Gastrocnemius medialis (tissue), 4 donors: ENCODE data around the gene LSM14A.

Experiments
- POLR2A ChIP-seq, 2 donors: fragments of 450-650 bp; IDR thresholded peaks; one replicate each; pipeline ENCODE4 v1.6.1; 2017; ENCODE audit warnings: antibody characterized with exemption in 2 of 2, mild to moderate bottlenecking in 2 of 2, moderate library complexity in 2 of 2
- TF ChIP-seq, protein P1 (sequence below), 5 experiments: fragments of 450-650 bp in 3 of 5; fragments of 200-600 bp in 2 of 5; sonication (generic) in 2 of 5; IDR thresholded peaks in 4 of 5; conservative IDR thresholded peaks in 1 of 5; 1 replicate in 4 of 5; 2 replicates in 1 of 5; pipeline ENCODE4 v1.5.1; 2016 to 2019; ENCODE audit warnings: antibody characterized with exemption in 5 of 5, mild to moderate bottlenecking in 3 of 5, moderate library complexity in 3 of 5

DNA sequence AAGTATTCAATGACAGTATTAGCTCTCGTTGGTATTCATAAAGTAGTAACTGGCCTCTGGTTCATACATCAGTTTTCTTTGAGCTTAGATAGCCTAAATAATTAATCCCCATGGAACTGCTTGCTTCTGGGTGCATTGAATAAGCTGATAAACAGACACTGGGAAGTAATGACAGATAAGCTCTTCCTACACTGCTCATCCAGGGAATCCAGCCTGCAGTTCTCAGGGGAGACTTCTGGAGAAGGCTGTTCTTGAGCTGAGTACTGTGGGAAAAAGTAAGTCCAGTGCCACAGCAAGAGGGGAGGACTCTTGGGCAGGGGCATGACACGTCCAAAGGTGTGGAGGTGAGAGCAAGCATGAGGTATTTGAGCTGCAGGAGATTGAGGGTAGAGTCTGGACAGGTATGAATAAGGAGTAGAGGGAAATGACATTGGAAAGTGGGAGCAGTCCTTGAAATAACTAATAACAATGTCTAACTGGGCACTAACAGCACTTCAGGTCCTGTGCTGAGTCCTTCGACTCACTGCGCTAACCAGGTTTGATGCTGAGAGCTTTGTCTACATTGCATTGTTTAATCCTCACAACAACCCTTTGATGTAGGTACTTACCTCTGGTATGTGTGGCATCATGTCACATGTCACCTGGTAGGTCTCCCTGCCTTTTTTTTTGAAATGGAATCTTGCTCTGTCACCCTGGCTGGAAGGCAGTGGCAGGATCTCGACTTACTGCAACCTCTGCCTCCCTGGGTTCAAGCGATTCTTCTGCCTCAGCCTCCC, 89.2 kb downstream of the LSM14A start:
- TF ChIP-seq, protein P1, sequence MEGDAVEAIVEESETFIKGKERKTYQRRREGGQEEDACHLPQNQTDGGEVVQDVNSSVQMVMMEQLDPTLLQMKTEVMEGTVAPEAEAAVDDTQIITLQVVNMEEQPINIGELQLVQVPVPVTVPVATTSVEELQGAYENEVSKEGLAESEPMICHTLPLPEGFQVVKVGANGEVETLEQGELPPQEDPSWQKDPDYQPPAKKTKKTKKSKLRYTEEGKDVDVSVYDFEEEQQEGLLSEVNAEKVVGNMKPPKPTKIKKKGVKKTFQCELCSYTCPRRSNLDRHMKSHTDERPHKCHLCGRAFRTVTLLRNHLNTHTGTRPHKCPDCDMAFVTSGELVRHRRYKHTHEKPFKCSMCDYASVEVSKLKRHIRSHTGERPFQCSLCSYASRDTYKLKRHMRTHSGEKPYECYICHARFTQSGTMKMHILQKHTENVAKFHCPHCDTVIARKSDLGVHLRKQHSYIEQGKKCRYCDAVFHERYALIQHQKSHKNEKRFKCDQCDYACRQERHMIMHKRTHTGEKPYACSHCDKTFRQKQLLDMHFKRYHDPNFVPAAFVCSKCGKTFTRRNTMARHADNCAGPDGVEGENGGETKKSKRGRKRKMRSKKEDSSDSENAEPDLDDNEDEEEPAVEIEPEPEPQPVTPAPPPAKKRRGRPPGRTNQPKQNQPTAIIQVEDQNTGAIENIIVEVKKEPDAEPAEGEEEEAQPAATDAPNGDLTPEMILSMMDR (IDR thresholded peaks at IDR 0.05 in 4 of 5, conservative IDR thresholded peaks at IDR 0.05 in 1 of 5), result no peak
- TF ChIP-seq POLR2A (IDR thresholded peaks at IDR 0.05), result no peak
